Loucy (cell line): ENCODE results near the gene UBR4.
"Not testable (repeated sequence)": the region's sequence is repeated elsewhere in the genome, so short reads cannot be mapped to it uniquely, and the experiment has no call there.

Experiments used
- H2AFZ ChIP-seq: fragments of 200-600 bp; sonication (generic); 2 replicates; pipeline ENCODE4 v1.6.0; 2016; ENCODE audit warnings: antibody characterized with exemption, mild to moderate bottlenecking, low read length, moderate library complexity
- H3F3A ChIP-seq: fragments of 200-600 bp; 2 replicates; pipeline ENCODE4 v1.6.0; 2016; ENCODE audit warnings: antibody characterized with exemption, low read depth, mild to moderate bottlenecking
- H3K27me3 ChIP-seq: fragments of 200-600 bp; sonication (generic); 2 replicates; pipeline ENCODE4 v1.6.1; 2014; ENCODE audit warnings: low read length, mild to moderate bottlenecking; ENCODE audit not compliant: insufficient read depth, poor library complexity, severe bottlenecking
- H3K36me3 ChIP-seq: fragments of 200-600 bp; sonication (generic); 2 replicates; pipeline ENCODE4 v1.6.1; 2016; ENCODE audit warnings: low read length; ENCODE audit not compliant: insufficient read depth
- H3K4me1 ChIP-seq: fragments of 200-600 bp; sonication (generic); 2 replicates; pipeline ENCODE4 v1.5.1; 2014; ENCODE audit warnings: low read length, mild to moderate bottlenecking; ENCODE audit not compliant: insufficient read depth, poor library complexity, severe bottlenecking
- H3K4me2 ChIP-seq: fragments of 200-600 bp; sonication (generic); 2 replicates; pipeline ENCODE4 v1.6.0; 2014; ENCODE audit warnings: antibody characterized with exemption, low read length, low read depth, mild to moderate bottlenecking; ENCODE audit not compliant: poor library complexity, severe bottlenecking
- H3K4me3 ChIP-seq: fragments of 200-600 bp; sonication (generic); 2 replicates; pipeline ENCODE4 v1.5.1; 2014; ENCODE audit warnings: low read length, mild to moderate bottlenecking, mixed read lengths; ENCODE audit not compliant: poor library complexity, severe bottlenecking
- H3K79me2 ChIP-seq: fragments of 200-600 bp; sonication (generic); 2 replicates; pipeline ENCODE4 v1.6.1; 2014; ENCODE audit warnings: low read length; ENCODE audit not compliant: insufficient read depth
- H3K9ac ChIP-seq: fragments of 200-600 bp; sonication (generic); 2 replicates; pipeline ENCODE4 v1.6.0; 2014; ENCODE audit warnings: mild to moderate bottlenecking, low read depth, low read length, moderate library complexity; ENCODE audit not compliant: poor library complexity, severe bottlenecking
- H3K9me2 ChIP-seq: fragments of 200-600 bp; sonication (generic); replicated peaks from 2 replicates; pipeline ENCODE4 v1.6.1; 2016; ENCODE audit warnings: low read depth, low read length, mixed read lengths
- H3K9me3 ChIP-seq: fragments of 200-600 bp; sonication (generic); 2 replicates; pipeline ENCODE4 v1.6.1; 2014; ENCODE audit warnings: mild to moderate bottlenecking, antibody characterized with exemption, low read length, low read depth; ENCODE audit not compliant: insufficient read depth
- H4K20me1 ChIP-seq: fragments of 200-600 bp; sonication (generic); 2 replicates; pipeline ENCODE4 v1.6.0; 2014; ENCODE audit warnings: antibody characterized with exemption, low read length, mild to moderate bottlenecking; ENCODE audit not compliant: insufficient read depth, poor library complexity, severe bottlenecking
- EZH2phosphoT487 ChIP-seq: fragments of 200-600 bp; IDR thresholded peaks from 2 replicates; pipeline ENCODE4 v1.6.1; 2018; ENCODE audit warnings: antibody characterized with exemption, mild to moderate bottlenecking, moderate library complexity, borderline replicate concordance
- TF ChIP-seq, protein P1 (sequence below): fragments of 200-600 bp; sonication (generic); conservative IDR thresholded peaks from 2 replicates; pipeline ENCODE4 v1.5.1; 2014; ENCODE audit warnings: mild to moderate bottlenecking, antibody characterized with exemption, low read length

The UBR4 gene

DNA sequence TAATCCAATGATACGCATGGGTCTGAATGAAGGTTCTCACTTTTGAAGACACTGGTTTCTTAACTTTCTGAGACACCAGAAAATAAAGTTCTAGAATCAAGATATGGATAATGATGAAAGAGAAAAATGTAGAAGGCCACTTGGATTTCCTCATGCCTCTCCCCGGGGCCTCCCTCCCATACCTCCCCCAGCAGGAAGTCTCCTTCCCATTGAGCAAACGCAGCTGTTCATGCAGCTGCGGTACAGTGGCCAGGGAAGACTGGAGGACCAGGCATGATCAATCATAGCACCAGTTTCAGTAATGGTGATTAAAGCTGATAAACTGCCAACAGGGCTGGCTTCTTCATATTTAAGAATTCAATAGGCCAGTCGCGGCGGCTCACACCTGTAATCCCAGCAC is 10.9 kb upstream of the UBR4 start:
- H3K27me3 ChIP-seq: no peaks in the 10 kb centered on the region
- H3K9me3 ChIP-seq: no peaks in the 10 kb centered on the region
- peaks cover 8% of the 10 kb centered on the region; the same call in 1 of the 2 replicates for H3K79me2 ChIP-seq
- H3K4me3 ChIP-seq: no peak overlapping the region
- no peak for TF ChIP-seq EZH2phosphoT487
- TF ChIP-seq, protein P1, sequence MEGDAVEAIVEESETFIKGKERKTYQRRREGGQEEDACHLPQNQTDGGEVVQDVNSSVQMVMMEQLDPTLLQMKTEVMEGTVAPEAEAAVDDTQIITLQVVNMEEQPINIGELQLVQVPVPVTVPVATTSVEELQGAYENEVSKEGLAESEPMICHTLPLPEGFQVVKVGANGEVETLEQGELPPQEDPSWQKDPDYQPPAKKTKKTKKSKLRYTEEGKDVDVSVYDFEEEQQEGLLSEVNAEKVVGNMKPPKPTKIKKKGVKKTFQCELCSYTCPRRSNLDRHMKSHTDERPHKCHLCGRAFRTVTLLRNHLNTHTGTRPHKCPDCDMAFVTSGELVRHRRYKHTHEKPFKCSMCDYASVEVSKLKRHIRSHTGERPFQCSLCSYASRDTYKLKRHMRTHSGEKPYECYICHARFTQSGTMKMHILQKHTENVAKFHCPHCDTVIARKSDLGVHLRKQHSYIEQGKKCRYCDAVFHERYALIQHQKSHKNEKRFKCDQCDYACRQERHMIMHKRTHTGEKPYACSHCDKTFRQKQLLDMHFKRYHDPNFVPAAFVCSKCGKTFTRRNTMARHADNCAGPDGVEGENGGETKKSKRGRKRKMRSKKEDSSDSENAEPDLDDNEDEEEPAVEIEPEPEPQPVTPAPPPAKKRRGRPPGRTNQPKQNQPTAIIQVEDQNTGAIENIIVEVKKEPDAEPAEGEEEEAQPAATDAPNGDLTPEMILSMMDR: no peak
- no peaks in the 10 kb centered on the region for H4K20me1 ChIP-seq
- no peak overlapping the region for H3K4me2 ChIP-seq
- peaks cover 87% of the 10 kb centered on the region; the same call in 1 of the 2 replicates for H3K36me3 ChIP-seq
- H3K4me1 ChIP-seq: peaks cover 6% of the 10 kb centered on the region
- no peak overlapping the region for H2AFZ ChIP-seq
- H3K9ac ChIP-seq: no peak overlapping the region
- H3K9me2 ChIP-seq: no peaks in the 10 kb centered on the region
- H3F3A ChIP-seq: no peaks in the 10 kb centered on the region

DNA sequence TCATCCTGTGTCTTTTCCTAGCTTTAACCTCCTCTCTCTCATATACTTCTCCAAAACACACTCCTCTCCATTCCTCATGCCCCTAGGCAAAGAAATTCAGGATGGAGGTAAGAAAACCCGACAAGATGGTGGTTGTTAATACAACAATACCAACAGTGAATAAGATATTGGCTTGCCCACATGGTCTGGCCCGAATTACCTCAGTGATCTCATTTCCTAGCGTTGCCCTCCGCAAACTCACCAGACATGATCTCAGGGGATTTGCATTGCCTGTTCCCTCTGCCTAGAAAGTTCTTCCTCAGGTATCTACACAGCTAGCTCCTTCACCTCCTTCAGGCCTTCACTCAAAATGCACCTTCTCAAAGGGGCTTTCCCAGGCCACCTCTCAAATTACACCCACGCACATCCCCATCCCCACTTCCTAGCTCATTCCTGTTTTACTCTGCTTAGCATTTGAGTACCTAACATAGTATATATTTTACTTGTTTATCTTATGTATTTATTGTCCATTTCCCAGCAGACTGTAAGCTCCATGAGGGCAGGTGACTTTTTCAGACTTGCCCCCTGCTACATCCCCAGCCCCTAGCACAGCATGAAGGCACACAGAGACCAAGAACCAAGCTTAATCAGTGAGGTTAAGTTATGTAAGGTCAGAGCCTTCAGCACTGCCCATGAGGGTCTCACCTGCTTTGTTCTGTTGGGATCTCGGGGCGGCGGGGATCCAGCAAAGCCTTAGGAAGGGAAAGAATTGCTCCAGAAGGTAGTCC is 10.2 kb upstream of the UBR4 start:
- Histone ChIP-seq H3K4me2 (no peak overlapping the region), H3K36me3 (peaks cover 80% of the 10 kb centered on the region; the same call in 1 of the 2 replicates), H3K4me1 (peaks cover 9% of the 10 kb centered on the region), H3K9ac (no peak overlapping the region), H3K4me3 (no peak overlapping the region), H3K79me2 (peaks cover 14% of the 10 kb centered on the region; the same call in 1 of the 2 replicates), H3K27me3 (no peaks in the 10 kb centered on the region), H3F3A (no peaks in the 10 kb centered on the region), H3K9me2 (no peaks in the 10 kb centered on the region), H2AFZ (no peak overlapping the region), H4K20me1 (no peaks in the 10 kb centered on the region), H3K9me3 (no peaks in the 10 kb centered on the region)
- no peak for TF ChIP-seq EZH2phosphoT487
- TF ChIP-seq, protein P1: no peak

DNA sequence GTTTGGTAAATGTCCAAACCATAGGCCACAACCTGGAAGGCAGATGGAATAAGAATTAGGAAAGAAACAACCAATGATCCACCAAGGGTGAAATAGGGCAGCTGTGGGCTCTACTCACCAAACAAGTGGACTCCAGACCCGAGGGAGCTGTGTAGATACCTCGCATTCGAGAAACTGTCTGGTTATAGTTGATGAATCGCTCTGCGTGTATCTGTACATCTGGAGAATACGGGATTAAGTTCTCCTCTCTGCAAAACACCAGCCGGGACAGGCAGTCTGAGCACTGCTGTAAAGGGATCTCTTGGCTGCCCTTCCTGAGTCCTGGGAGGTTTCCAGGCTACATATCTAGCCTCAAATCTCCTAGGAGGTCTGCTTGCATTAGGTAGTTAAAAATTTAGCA is 9.4 kb upstream of the UBR4 start:
- no peak overlapping the region for H3K9ac ChIP-seq
- no peaks in the 10 kb centered on the region for H4K20me1 ChIP-seq
- peaks cover 19% of the 10 kb centered on the region; the same call in 1 of the 2 replicates for H3K79me2 ChIP-seq
- H3K27me3 ChIP-seq: no peaks in the 10 kb centered on the region
- no peak overlapping the region for H2AFZ ChIP-seq
- TF ChIP-seq, protein P1: no peak
- TF ChIP-seq EZH2phosphoT487: no peak
- H3K4me1 ChIP-seq: peaks cover 12% of the 10 kb centered on the region
- no peaks in the 10 kb centered on the region for H3K9me2 ChIP-seq
- no peaks in the 10 kb centered on the region for H3F3A ChIP-seq
- H3K4me2 ChIP-seq: no peak overlapping the region
- H3K9me3 ChIP-seq: no peaks in the 10 kb centered on the region
- H3K36me3 ChIP-seq: peaks cover 72% of the 10 kb centered on the region; the same call in 1 of the 2 replicates
- H3K4me3 ChIP-seq: no peak overlapping the region

DNA sequence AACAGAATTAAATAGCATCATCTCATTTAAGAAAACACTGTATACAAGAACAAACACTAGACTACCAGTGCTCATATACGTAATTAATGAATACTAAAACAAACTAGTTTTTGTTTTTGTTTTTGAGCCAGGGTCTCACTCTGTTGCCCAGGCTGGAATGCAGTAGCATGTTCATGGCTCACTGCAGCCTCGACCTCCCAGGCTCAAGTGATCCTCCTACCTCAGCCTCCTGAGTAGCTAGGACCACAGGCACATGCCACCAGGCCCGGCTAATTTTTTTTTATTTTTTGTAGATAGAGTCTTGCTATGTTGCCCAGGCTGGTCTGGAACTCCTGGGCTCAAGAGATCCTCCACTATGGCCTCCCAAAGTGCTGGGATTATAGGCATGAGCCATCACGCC is 6.5 kb upstream of the UBR4 start:
- H3K79me2 ChIP-seq: peaks cover 48% of the 10 kb centered on the region
- not testable (repeated sequence) for H3K4me2 ChIP-seq, H3K9me2 ChIP-seq, H3K9me3 ChIP-seq, H3K9ac ChIP-seq, H2AFZ ChIP-seq, H3K4me3 ChIP-seq, H3K27me3 ChIP-seq, H3F3A ChIP-seq
- H3K36me3 ChIP-seq: peaks cover 45% of the 10 kb centered on the region; the same call in 1 of the 2 replicates
- H3K4me1 ChIP-seq: peaks cover 36% of the 10 kb centered on the region
- H4K20me1 ChIP-seq: peaks cover 12% of the 10 kb centered on the region
